WERI-Rb-1 (cell line): Measurements from ENCODE around the gene SYTL5.

Experiments
- DNase-seq: peaks from one replicate; pipeline ENCODE4 v3.0.0-alpha.2; 2020
- H3K27ac ChIP-seq: fragments of 250-450 bp; sonication (Bioruptor Pico); 2 replicates; pipeline ENCODE4 v1.5.1; 2020; ENCODE audit warnings: mild to moderate bottlenecking, moderate library complexity
- H3K27me3 ChIP-seq: fragments of 250-450 bp; sonication (Bioruptor Pico); 2 replicates; pipeline ENCODE4 v1.5.1; 2021; ENCODE audit warnings: mild to moderate bottlenecking, low read depth, moderate library complexity; ENCODE audit not compliant: insufficient read depth, severe bottlenecking
- H3K36me3 ChIP-seq: fragments of 250-450 bp; sonication (Bioruptor Pico); 2 replicates; pipeline ENCODE4 v1.5.1; 2020; ENCODE audit warnings: mild to moderate bottlenecking, moderate library complexity
- H3K4me3 ChIP-seq: 2 replicates; pipeline ENCODE4 v1.5.1; 2011; ENCODE audit warnings: low read depth, mild to moderate bottlenecking, control low read depth, low read length
- H3K9me3 ChIP-seq: fragments of 250-450 bp; sonication (Bioruptor Pico); 2 replicates; pipeline ENCODE4 v1.5.1; 2021; ENCODE audit warnings: mild to moderate bottlenecking, moderate library complexity; ENCODE audit not compliant: severe bottlenecking
- TF ChIP-seq, protein P1 (sequence below): IDR thresholded peaks from 2 replicates; pipeline ENCODE4 v1.5.1; 2011; ENCODE audit warnings: low read depth, mild to moderate bottlenecking, control low read depth, inconsistent platforms, low read length

The SYTL5 gene

DNA sequence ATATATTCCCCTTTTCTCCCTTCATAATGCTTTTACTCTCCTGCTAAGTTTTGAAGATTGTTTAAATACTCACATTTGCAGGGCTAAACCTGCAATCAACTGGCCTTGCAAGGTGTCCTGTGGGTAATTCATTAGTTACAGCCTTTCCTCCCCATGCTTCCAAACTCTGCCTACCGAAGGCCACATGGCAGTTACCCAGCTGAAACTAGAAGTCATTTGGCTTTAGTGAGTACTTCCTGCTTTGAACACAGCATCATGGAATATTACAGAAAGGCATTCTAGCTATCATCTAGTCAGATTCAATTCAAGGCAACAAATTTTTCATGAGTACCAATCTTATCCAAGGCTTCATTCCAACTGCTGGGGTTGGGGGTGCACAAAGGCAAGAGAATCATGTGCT is 158.7 kb downstream of the SYTL5 start:
- DNase-seq, result no peak

DNA sequence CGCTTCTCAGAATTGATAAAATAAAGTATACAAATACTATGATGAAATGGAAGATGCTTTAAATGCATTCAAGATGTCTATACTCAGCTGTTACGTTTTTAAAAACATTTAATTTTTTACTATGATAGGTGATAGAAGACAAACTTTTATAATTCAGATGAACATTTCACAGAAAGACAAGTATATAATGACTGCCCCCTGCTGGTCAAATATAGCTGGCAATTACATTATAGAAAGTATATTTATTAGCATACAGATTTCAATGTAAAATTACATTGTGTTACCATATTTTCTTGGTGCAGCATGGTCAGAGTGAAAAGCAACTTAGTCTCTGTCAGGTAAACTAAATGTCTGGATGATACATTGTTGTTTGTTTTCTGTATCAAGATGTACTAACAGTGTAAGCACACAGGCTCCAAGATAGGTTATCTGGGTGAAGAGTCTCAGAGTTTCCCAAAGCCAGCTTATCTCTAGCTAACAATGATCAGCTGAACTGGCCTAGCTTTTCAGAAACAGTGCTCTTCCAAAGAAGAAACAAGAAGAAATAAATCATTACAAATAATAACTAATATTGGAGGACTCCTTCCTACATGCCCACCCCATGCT is 160.2 kb downstream of the SYTL5 start:
- Histone ChIP-seq H3K9me3 (no peaks in the 10 kb centered on the region), H3K27ac (no peak overlapping the region), H3K4me3 (no peak overlapping the region), H3K36me3 (no peaks in the 10 kb centered on the region), H3K27me3 (no peaks in the 10 kb centered on the region)
- DNase-seq, result peak; percentile 7
- TF ChIP-seq, protein P1, sequence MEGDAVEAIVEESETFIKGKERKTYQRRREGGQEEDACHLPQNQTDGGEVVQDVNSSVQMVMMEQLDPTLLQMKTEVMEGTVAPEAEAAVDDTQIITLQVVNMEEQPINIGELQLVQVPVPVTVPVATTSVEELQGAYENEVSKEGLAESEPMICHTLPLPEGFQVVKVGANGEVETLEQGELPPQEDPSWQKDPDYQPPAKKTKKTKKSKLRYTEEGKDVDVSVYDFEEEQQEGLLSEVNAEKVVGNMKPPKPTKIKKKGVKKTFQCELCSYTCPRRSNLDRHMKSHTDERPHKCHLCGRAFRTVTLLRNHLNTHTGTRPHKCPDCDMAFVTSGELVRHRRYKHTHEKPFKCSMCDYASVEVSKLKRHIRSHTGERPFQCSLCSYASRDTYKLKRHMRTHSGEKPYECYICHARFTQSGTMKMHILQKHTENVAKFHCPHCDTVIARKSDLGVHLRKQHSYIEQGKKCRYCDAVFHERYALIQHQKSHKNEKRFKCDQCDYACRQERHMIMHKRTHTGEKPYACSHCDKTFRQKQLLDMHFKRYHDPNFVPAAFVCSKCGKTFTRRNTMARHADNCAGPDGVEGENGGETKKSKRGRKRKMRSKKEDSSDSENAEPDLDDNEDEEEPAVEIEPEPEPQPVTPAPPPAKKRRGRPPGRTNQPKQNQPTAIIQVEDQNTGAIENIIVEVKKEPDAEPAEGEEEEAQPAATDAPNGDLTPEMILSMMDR, result no peak

More for the DNA sequence above, 158.7 kb downstream of the SYTL5 start:
- H3K36me3 ChIP-seq, result no peaks in the 10 kb centered on the region
- TF ChIP-seq, protein P1, result no peak
- no peaks in the 10 kb centered on the region for H3K9me3 ChIP-seq
- H3K27me3 ChIP-seq, result peaks cover under 1% of the 10 kb centered on the region
- H3K4me3 ChIP-seq, result no peak overlapping the region
- no peak overlapping the region for H3K27ac ChIP-seq

DNA sequence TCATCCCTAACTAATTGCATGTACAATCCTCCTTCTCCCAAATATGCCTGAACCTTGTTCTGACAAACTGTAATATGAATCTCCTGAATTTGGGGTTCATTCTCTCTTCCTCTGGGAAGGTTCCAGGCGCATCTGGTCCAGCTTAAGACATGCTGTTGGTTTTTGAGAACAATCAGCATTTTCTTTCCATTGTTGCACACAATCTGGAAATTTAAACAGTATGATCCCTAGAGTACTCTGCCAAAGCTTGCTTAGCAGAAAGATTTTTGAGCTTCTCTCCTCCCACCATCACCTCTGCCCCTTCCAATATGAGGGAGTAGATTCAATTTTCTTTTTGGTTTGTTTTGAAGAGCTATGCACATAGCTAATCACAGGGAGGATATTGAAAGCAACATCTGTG is 164.2 kb downstream of the SYTL5 start:
- H3K36me3 ChIP-seq, result no peaks in the 10 kb centered on the region
- TF ChIP-seq, protein P1, result no peak
- H3K27me3 ChIP-seq, result peaks cover 8% of the 10 kb centered on the region
- H3K9me3 ChIP-seq, result no peaks in the 10 kb centered on the region
- DNase-seq, result no peak
- H3K4me3 ChIP-seq, result no peak overlapping the region
- no peak overlapping the region for H3K27ac ChIP-seq

DNA sequence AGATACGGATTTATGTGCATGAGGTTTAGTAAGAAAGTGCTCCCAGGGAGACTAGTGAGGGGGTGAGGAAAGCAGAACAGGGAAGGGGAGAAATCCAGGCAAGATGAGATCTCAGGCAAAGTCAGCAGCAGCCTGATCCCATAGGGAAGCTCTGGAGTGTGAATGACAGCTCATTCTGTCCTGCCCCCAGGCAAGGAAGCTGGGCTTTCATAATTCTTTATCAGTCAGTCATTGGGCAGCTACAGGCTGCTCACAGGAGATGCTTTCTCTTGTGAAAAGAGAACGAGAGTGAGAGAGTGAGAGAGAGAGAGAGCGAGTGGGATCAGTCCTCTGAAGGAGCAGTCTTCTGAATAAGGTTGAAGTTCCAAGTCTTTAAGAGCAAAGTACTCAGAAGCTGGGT is 166.2 kb downstream of the SYTL5 start:
- TF ChIP-seq, protein P1, result no peak
- no peak overlapping the region for H3K4me3 ChIP-seq
- no peaks in the 10 kb centered on the region for H3K36me3 ChIP-seq
- no peak overlapping the region for H3K27ac ChIP-seq
- no peak for DNase-seq
- peaks cover 8% of the 10 kb centered on the region for H3K27me3 ChIP-seq
- no peaks in the 10 kb centered on the region for H3K9me3 ChIP-seq

DNA sequence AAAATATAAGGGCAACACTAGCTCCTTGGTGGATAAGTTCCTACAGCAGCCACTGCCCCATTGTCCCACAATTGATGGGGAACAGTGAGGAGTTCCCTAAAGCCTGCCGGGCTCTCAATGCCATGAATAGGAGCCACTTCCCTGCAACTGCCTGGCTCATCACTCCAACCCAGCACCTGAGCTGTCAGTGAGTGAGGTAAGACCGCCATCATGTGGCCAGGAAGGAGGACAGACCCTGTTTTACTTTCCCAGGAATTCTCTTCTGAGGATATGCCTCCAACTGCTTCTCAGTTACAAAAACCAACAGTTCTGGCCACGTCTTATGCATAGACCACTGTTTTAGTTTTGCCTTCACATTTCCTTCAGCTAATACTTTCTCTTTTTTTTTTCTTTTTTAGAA is 168.8 kb downstream of the SYTL5 start:
- DNase-seq, result peak; percentile 47
- H3K9me3 ChIP-seq, result no peaks in the 10 kb centered on the region
- H3K4me3 ChIP-seq, result no peak overlapping the region

DNA sequence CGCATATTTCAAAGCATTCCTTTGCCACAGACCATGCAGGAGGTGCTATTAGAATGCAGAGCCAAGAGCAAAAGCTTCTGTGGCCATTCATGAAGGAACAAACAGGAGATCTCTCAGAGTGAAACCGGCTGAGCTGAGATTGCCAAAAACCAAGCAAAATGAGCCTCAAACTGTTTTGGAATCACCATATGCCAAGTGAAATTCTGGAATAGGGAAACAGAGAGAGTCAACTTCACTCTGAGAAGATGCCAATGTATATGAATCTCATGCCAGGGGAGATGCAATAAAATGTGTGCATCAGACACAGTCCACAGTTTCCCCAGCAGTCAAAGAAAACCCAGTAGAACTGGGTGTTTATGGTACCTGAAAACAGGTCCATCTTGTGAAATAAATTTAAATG is 172.0 kb downstream of the SYTL5 start:
- no peak for DNase-seq
- TF ChIP-seq, protein P1, result no peak
- no peaks in the 10 kb centered on the region for H3K36me3 ChIP-seq
- H3K27me3 ChIP-seq, result peaks cover 8% of the 10 kb centered on the region
- no peak overlapping the region for H3K4me3 ChIP-seq
- H3K27ac ChIP-seq, result no peak overlapping the region
- H3K9me3 ChIP-seq, result no peaks in the 10 kb centered on the region

More for the DNA sequence above, 168.8 kb downstream of the SYTL5 start:
- TF ChIP-seq, protein P1, result peak; percentile 85
- Histone ChIP-seq H3K36me3 (no peaks in the 10 kb centered on the region), H3K27me3 (peaks cover 8% of the 10 kb centered on the region), H3K27ac (no peak overlapping the region)
